Measurements from ENCODE around the gene KDM1B. TPM values are rescaled to one million over a fixed set of nuclear protein-coding genes. Genes with fewer than 3 reads are reported as not detected.

The KDM1B gene
- total RNA-seq, 4 donors from 2014 or later: 28.3 to 32.5 (median 29.6) TPM

DNA sequence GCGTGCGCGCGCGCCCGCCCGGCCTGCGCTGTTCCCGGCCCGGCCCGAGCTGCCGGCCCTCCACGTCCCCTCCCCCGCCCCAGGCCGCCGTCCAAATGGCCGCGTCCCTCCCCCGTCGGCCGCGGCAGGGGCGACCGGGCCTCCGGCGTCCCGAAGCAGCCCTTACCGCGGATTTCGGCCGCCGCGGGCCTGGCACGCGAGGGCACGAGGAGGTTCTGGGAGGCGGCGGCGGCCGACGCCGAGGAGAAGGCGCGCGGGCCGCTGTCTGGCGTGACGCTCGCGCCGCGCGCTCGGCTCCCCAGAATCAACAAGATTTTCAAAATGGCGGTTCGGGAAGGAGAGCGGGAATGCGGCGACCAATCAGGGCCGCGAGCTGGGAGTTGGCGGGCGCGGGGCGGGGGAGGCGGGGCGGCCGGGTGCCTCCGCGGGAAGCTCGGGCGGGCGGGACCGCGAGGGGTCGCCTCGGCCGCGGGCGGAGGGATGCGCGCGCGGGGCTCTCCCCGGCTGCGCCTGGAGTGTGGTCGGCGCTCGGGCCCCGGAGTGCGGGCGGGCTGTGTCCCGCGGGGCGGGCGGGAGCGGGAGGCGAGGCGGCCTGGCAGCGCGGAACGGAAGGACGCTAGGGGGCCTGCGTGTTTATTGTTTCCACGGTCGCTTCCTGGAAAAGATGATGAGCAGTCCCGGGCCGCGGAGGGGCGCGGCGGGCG lies 109.1 kb downstream of the KDM1B start, which contains the start of gene DEK:
Gene DEK, minus strand, starts transcription at position 312 of the 704 bp plus-strand sequence. CDS start 543 bp downstream, outside the sequence.
- Histone ChIP-seq H3K27me3 (no peaks in the 10 kb centered on the region), H3K4me3 (peak within 1 kb of the TSS; percentile 96), H3K36me3 (no peaks in the 10 kb centered on the region), H3K27ac (peak within 1 kb of the TSS; percentile 100), H3K9me3 (no peaks in the 10 kb centered on the region), H3K4me1 (peaks cover 47% of the 10 kb centered on the region)
- 3% methylated on average over 21 of the region's 113 CpGs for WGBS
- peak; percentile 91 to 92 for DNase-seq (ENCODE audit: low spot score in 2 of 2)
- TF ChIP-seq EP300 (IDR thresholded peaks at IDR 0.05) (no peak), CTCF (IDR thresholded peaks at IDR 0.05) (peak; percentile 7 to 69), POLR2A (IDR thresholded peaks at IDR 0.05) (no peak), POLR2AphosphoS5 (IDR thresholded peaks at IDR 0.05) (peak in 2 of 3 donors; percentile 30)

GRCh38 chr6:18264923-18265377 lies 109.7 kb downstream of the KDM1B start:
- peaks cover 42% of the 10 kb centered on the region for H3K4me1 ChIP-seq
- 3% methylated on average over 11 of the region's 11 CpGs for WGBS
- no peaks in the 10 kb centered on the region for H3K36me3 ChIP-seq
- H3K27ac ChIP-seq: peak overlapping the region; percentile 100
- H3K9me3 ChIP-seq: no peaks in the 10 kb centered on the region
- H3K4me3 ChIP-seq: peak overlapping the region; percentile 96
- H3K27me3 ChIP-seq: no peaks in the 10 kb centered on the region
- DNase-seq (ENCODE audit: low spot score in 2 of 2): no peak
- TF ChIP-seq POLR2A (IDR thresholded peaks at IDR 0.05): no peak
- TF ChIP-seq EP300 (IDR thresholded peaks at IDR 0.05): no peak
- TF ChIP-seq POLR2AphosphoS5 (IDR thresholded peaks at IDR 0.05): no peak
- no peak for TF ChIP-seq CTCF (IDR thresholded peaks at IDR 0.05)

DNA sequence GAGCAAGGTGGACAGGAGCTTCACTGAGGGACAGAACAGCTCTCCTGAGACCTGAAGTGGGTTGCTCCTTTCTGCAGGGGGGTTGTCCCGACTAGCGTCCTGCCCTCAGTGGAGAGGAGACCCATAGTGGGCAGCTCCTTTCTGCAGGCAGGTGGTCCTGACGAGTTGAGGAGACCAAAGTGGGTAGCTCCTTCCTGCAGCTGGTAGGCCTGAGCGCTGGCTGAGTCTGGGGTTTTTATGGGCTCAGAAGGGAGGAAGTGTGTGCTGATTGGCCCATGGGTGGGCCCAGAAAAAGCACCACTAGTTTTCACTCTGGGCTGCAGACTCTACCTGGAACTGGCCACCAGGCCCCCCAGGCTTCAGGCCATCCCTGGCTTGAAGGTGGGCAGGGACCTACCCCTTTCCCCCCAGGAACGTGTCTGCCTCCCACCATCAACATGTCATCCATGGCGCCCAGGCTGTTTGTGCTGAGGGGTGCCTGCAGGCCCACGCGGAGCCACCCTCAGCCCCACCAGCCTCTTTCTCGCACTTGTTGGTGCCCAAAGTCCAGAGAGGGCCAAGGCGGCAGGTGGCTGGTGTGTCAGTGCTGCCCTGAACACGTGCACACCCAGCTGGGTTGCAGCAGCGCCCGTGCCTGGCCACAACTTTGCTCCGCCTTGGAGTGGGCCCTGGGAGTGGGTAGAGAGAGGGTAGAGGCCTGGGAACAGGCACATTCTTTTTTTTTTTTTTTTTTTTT lies 110.7 kb downstream of the KDM1B start:
- H3K4me3 ChIP-seq: no peak overlapping the region
- H3K4me1 ChIP-seq: peaks cover 32% of the 10 kb centered on the region
- no peak for DNase-seq (ENCODE audit: low spot score in 2 of 2)
- no peaks in the 10 kb centered on the region for H3K9me3 ChIP-seq
- no peak overlapping the region for H3K27ac ChIP-seq
- 96% methylated on average over 8 of the region's 14 CpGs for WGBS
- TF ChIP-seq EP300 (IDR thresholded peaks at IDR 0.05) (no peak), POLR2A (IDR thresholded peaks at IDR 0.05) (no peak), CTCF (IDR thresholded peaks at IDR 0.05) (no peak), POLR2AphosphoS5 (IDR thresholded peaks at IDR 0.05) (no peak)
- H3K36me3 ChIP-seq: no peaks in the 10 kb centered on the region
- no peaks in the 10 kb centered on the region for H3K27me3 ChIP-seq

- Histone ChIP-seq H3K27ac (no peak overlapping the region), H3K27me3 (no peaks in the 10 kb centered on the region), H3K4me1 (peaks cover 27% of the 10 kb centered on the region), H3K9me3 (no peaks in the 10 kb centered on the region), H3K4me3 (no peak overlapping the region), H3K36me3 (no peaks in the 10 kb centered on the region)
- DNase-seq (ENCODE audit: low spot score in 2 of 2): no peak
- TF ChIP-seq POLR2A (IDR thresholded peaks at IDR 0.05) (no peak), POLR2AphosphoS5 (IDR thresholded peaks at IDR 0.05) (no peak), CTCF (IDR thresholded peaks at IDR 0.05) (no peak), EP300 (IDR thresholded peaks at IDR 0.05) (no peak)
- whole genome bisulfite sequencing: 96% methylated on average over 11 of the region's 11 CpGs
Observed at GRCh38 chr6:18266523-18266912, 111.3 kb downstream of the KDM1B start.

DNA sequence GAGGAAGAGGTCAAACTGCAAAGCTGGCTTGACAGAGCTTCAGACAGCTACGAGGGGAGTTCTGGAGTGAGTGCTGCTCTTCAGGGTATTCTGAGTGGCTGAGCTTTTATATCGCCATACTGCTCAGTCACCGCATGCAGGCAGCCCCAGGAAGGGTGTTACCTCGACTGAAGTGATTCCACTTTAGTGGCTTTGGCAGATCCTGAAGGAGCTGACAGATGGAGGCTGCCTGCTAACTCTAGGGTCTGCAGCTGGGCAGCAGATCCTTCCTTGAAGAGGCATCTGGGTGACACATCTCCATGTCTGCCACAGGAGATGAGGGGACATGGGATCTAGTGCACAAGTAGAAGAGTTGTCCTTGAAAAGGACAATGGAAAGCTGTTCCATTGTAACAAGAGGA lies 112.8 kb downstream of the KDM1B start:
- WGBS: 64% methylated on average over 4 of the region's 4 CpGs
- DNase-seq (ENCODE audit: low spot score in 2 of 2): no peak
- Histone ChIP-seq H3K27me3 (no peaks in the 10 kb centered on the region), H3K4me3 (no peak overlapping the region), H3K36me3 (no peaks in the 10 kb centered on the region), H3K27ac (no peak overlapping the region), H3K4me1 (peaks cover 11% of the 10 kb centered on the region), H3K9me3 (no peaks in the 10 kb centered on the region)
- no peak for TF ChIP-seq POLR2AphosphoS5 (IDR thresholded peaks at IDR 0.05)
- TF ChIP-seq EP300 (IDR thresholded peaks at IDR 0.05): no peak
- no peak for TF ChIP-seq POLR2A (IDR thresholded peaks at IDR 0.05)
- no peak for TF ChIP-seq CTCF (IDR thresholded peaks at IDR 0.05)
